ENCODE results near the gene SCUBE1.

DNA sequence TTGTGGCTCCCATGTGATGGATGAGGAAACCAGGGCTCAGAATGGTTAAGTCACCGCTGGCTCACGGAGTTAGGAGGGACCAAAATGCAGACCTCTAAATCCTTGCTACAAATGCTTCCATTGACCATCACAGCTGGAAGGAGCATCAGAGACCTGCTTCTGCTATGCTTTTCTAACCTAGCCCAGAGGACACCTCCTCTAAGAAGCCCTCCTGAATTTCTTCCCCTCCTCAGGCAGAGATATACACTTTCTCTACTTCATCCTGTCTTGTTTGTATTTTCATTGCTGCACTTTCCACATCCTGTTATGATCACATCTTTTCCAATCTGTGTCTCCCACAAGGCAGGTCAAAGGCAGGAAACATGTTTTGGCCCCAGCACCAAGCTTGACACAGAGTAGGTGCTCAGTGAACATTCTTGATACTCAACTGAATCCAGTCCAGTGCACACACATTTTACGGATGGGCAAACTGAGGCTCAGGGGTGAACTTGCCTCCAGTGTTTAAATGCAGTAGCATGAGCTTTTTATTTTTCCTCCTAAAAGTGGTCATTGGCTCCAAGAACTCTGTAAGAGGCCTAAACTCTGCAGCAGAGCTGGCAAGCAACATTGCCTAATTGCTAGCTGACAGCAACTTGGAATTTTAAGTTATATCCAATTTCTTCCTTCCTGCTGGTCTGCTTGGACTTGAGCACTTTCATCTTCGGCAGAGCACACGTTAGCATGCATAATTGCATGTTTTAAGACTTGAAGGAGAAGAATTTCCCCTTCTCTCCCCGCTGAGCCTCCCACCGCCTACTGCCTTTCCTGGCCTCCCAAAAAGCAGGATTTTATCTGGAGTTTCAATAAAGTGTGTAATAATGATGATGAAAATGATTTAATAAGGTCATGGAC lies 12.7 kb downstream of the SCUBE1 start:
- TF ChIP-seq, protein P1, sequence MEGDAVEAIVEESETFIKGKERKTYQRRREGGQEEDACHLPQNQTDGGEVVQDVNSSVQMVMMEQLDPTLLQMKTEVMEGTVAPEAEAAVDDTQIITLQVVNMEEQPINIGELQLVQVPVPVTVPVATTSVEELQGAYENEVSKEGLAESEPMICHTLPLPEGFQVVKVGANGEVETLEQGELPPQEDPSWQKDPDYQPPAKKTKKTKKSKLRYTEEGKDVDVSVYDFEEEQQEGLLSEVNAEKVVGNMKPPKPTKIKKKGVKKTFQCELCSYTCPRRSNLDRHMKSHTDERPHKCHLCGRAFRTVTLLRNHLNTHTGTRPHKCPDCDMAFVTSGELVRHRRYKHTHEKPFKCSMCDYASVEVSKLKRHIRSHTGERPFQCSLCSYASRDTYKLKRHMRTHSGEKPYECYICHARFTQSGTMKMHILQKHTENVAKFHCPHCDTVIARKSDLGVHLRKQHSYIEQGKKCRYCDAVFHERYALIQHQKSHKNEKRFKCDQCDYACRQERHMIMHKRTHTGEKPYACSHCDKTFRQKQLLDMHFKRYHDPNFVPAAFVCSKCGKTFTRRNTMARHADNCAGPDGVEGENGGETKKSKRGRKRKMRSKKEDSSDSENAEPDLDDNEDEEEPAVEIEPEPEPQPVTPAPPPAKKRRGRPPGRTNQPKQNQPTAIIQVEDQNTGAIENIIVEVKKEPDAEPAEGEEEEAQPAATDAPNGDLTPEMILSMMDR (IDR thresholded peaks at IDR 0.05; ENCODE audit: low read depth, low read length), result no peak
- no peak for TF ChIP-seq POLR2A (IDR thresholded peaks at IDR 0.05; ENCODE audit: extremely low read depth, insufficient read length)
- TF ChIP-seq, protein P2, sequence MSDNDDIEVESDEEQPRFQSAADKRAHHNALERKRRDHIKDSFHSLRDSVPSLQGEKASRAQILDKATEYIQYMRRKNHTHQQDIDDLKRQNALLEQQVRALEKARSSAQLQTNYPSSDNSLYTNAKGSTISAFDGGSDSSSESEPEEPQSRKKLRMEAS (IDR thresholded peaks at IDR 0.05; ENCODE audit: low read depth, low read length), result no peak
- no peak for TF ChIP-seq MYC (IDR thresholded peaks at IDR 0.05; ENCODE audit: low read depth, low read length)
